Hematopoietic multipotent progenitor cell (in vitro differentiated cells): ENCODE measurements around the gene TRPM5. TPM values are rescaled to one million over a fixed set of nuclear protein-coding genes. Genes with fewer than 3 reads are reported as not detected.
A peak's percentile ranks its signal among the peaks of the same experiment; 100 is the strongest.
"Not testable (repeated sequence)": the region's sequence is repeated elsewhere in the genome, so short reads cannot be mapped to it uniquely, and the experiment has no call there.

Source experiments
- DNase-seq, 3 donors: peaks; one replicate each; pipeline ENCODE4 v3.0.0-alpha.2; 2011 to 2015; ENCODE audit warnings: low read depth in 2 of 3, low spot score in 2 of 3
- total RNA-seq: library from RNA; depleted of rRNA; stranded (reverse); fragments of >200 nt; gene quantifications from one replicate; pipeline ENCODE4 v1.2.3, GENCODE V29; 2012

TRPM5 gene
- not detected for total RNA-seq

DNA sequence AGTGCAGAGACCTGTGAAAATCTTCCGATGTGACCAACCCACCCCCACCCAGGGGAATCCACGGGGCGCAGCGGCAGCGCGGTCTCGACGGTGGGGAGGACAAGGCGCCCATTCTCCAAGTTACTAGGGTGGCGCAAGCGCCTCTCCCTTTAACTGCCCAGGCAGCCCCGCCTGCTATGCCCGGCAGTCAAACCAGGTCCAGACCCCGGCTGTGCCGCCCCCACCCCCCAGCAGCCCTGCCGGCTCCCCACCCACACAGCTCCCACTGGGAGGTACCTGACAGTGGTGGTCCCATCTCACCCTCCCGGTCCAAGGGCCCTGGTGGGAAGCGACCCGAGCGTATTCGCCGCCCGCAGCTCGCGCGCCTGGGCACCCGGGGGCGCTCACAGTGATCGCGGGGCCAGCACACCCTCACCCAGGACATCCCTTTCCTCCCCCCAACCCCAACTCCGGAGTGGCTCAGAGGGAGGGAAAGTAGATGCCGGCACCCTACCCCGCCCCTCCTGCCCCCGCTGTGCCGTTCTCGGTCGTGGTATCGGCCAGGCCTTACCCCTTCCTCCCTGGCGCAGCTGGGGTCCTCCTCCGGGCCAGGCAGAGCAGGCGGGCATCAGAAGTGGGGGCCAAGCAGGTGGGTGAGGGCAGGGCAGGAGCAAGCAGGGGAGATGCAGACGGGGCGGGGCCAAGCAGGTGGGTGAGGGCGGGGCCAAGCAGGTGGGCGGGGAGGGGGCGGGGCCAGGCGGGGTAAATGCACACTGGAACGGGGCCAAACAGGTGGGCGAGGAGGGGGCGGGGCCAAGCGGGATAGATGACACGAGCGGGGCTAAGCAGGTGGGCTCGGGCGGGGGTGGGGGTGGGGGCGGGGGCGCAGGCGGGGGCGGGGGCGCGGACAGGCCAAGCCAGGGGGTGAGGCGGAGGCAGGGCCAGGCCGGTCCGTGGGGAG lies at the start of gene TRPM5:
Gene TRPM5 (minus strand): TSS at position 634 of the 940 bp plus-strand sequence. CDS start 21,478 bp downstream, outside the sequence.
- DNase-seq = peak in 2 of 3 donors; percentile 49 to 66

- no peak for DNase-seq
Measured at GRCh38 chr11:2489083-2489482, 44.8 kb upstream of the TRPM5 start.

DNA sequence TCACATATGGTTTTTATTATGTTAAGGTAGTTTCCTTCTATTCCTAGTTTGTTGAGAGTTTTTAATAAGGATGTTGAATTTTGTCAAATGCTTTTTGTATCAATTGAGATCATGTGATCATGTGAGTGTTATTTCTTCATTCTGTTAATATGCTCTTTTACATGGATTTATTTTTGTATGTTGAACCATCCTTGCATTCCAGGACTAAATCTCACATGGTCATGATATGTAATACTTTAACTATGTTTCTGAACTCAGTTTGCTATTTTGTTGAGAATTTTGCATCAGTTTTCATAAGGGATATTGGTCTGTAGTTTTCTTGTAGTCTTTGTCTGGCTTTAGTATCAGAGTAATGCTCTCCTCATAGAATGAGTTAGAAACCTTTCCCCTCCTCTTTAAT lies 43.7 kb upstream of the TRPM5 start:
- peak in 1 of 3 donors; percentile 25 for DNase-seq

GRCh38 chr11:2484576-2485125 lies 40.3 kb upstream of the TRPM5 start:
- DNase-seq = no peak

- DNase-seq = no peak
Measured at GRCh38 chr11:2483426-2483825, 39.1 kb upstream of the TRPM5 start.

- DNase-seq = no peak
Measured at GRCh38 chr11:2482745-2483144, 38.4 kb upstream of the TRPM5 start.

DNA sequence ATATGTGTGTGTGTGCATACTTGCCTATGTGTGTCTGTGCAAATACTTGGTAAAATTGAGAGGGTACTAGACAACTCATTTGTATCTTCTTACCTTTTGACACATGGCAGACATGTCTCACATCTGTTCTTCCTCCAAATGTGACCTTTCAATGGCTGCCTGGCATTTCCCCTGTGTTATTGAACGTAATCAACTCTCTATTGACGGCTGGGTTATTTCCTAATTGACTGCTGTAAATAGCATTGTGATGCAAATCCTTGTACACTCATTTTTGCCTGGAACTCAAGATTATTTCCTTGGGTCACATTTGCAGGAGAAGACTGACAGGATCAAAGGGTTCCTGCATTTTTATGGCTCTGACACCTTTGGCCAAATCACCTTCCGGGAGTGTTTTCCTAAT lies 37.9 kb upstream of the TRPM5 start:
- no peak for DNase-seq

GRCh38 chr11:2481253-2481652 lies 36.9 kb upstream of the TRPM5 start:
- peak in 1 of 3 donors; percentile 36 for DNase-seq

- peak in 2 of 3 donors; percentile 67 to 89 for DNase-seq
Measured at GRCh38 chr11:2480874-2481220, 36.5 kb upstream of the TRPM5 start.

GRCh38 chr11:2480067-2480873 lies 36.0 kb upstream of the TRPM5 start:
- not testable (repeated sequence) for DNase-seq

DNA sequence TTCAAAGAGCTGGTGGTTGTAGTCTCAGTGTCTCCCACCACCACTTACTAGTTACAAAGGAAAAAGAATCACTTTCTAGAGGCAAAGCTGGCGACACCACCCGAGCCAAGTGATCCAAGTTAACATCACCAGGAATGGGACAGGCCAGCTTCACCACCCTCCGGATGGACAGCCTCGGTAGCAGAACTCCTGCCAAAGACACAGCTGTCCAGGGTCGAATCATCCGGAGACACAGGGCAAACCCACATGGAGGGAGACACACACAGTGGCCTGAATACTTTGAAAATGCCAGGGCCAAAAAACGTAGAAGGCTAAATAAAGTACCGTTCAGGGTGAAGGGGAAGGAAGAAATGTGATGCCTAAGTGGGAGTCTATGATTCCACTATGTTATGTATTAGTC lies 33.6 kb upstream of the TRPM5 start:
- DNase-seq = no peak

DNA sequence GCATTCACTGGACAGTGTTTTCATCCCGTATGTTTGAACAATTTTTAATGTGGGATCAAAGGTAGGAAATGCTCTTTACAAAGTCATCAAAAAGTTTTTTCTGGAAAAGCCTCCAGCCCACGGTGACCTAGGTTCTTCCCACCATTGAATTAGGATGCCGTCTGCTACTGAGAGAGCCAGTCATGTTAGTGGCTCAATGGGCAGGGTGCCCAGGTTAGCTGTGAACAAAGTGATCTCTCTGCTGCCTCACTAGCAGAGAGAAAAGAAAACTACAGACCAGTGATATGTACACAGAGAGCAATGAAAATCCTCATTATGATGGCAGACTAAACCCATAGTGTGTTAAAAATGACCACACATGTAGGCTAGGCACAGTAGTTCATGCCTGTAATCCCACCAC lies 32.9 kb upstream of the TRPM5 start:
- no peak for DNase-seq

DNA sequence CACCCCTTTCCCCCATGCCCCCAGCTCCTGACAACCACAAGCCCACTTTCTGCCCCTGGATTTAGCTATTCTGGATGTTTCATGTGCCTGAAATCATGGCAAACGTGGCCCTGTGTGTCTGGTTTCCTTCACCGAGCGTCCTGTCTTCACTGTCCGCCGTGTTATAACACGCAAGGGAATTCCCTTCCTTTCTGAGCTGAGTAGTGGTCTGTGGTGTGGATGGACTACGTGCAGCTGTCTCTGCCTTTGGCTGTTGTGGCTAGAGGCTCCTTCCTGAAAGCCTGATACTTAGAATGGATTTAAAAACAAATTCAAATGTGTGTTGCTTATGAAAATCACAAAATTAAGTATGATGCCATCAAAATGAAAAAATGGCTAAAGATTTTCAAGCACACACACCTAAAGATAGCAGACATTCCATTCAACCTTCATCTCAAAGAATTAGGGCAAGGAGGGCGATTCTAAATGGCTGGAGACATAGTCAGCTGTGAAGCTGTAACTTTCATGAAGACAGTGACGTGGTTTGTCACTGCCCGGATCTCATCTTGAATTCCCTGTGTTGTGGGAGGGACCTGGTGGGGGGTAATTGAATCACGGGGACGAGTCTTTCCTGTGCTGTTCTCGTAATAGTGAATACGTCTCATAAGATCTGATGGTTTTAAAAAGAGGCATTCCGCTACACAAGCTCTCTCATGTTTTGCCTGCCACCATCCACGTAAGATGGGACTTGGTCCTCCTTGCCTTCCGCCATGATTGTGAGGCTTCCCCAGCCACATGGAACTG lies 31.0 kb upstream of the TRPM5 start:
- no peak for DNase-seq

GRCh38 chr11:2474059-2474901 lies 30.0 kb upstream of the TRPM5 start:
- no peak for DNase-seq

DNA sequence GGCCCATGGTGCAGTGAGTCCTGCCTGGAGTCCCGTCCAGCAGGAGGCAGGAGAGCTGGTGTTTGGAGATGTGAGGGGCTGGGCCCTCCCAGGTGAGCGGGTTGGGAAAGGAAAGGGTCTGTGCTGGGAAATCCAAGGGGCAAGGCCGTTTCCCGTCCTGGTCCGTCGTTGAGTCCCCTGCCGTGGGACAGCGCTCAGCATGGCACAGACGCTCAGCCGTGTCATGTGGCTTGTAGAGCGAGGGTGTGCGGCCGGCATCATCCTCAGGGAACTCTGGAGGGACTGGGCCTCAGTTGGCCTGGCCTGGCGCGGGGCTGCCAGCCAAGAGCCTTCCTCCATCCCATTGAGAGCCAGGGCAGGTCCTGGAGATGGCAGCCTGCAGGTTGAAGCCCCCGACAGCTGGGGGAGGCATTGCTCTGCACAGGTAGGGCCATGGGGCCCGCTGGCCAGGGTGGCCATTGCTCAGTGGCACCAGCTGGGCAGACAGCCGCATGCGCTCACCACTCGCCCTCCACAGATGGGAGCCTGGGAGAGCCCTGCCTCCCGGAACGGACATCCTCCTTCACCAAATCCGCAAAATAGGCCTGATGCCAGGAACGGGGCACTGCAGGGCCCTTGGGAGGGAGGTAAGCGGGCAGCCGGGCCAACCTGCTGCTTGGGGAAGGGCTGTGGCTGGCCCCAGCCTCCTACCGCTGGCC lies 29.2 kb upstream of the TRPM5 start:
- no peak for DNase-seq

GRCh38 chr11:2472428-2473186 lies 28.3 kb upstream of the TRPM5 start:
- no peak for DNase-seq

DNA sequence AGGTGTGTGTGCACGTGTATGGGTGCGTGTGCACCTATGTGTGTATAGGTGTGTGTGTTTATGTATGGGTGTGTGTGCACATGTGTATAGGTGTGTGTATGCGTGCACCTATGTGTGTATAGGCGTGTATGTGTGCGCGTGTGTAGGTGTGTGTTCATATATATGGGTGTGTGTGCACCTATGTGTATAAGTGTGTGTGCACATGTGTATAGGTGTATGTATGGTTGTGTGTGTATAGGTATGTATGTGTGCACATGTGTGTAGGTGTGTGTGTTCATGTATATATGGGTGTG lies 27.4 kb upstream of the TRPM5 start:
- no peak for DNase-seq

- no peak for DNase-seq
Measured at GRCh38 chr11:2471048-2471803, 26.9 kb upstream of the TRPM5 start.
